A375 (cell line): Measurements from ENCODE around the gene OR2W3. TPM values are rescaled to one million over a fixed set of nuclear protein-coding genes. Genes with fewer than 3 reads are reported as not detected.

Experiments used
- total RNA-seq: library from RNA; depleted of rRNA; stranded (reverse); fragments of >200 nt; shearing (Covaris generic); gene quantifications from 2 replicates; pipeline ENCODE4 v1.2.3, GENCODE V29; 2014; rRNA removed

The OR2W3 gene
- 0.45 and 2.8 TPM in 2 replicates for total RNA-seq

GRCh38 chr1:247895163-247895637, at the start of gene OR2W3:
Gene OR2W3, plus strand, starts transcription at chr1:247895587. Its CDS starts 0 bp downstream, at chr1:247895587.

GRCh38 chr1:247857069-247857984, 38.1 kb upstream of the OR2W3 start, which contains the start of gene TRIM58:
Gene TRIM58, plus strand, starts transcription at chr1:247857187. Its CDS starts 60 bp downstream, at chr1:247857247.

GRCh38 chr1:247919952-247920351, 24.6 kb downstream of the OR2W3 start, which contains the start of gene OR2T8:
Gene OR2T8, plus strand, starts transcription at chr1:247920252. Its CDS starts 766 bp downstream, at chr1:247921018.

GRCh38 chr1:247924868-247925267, 29.5 kb downstream of the OR2W3 start, which contains the start of gene OR2AJ1:
Gene OR2AJ1, plus strand, starts transcription at chr1:247924889. Its CDS starts 8,880 bp downstream, at chr1:247933769.

Other genes starting within 250 kb of the OR2W3 start
- gene OR13G1, start 215.8 kb upstream of the OR2W3 start, total RNA-seq, result not detected in 2 replicates
- gene OR6F1, start 178.9 kb upstream of the OR2W3 start, total RNA-seq, result not detected in 2 replicates
- gene OR14K1, start 157.0 kb upstream of the OR2W3 start, total RNA-seq, result not detected in 2 replicates
- gene OR14A2, start 147.4 kb upstream of the OR2W3 start, total RNA-seq, result not detected in 2 replicates
- gene OR1C1, start 135.0 kb upstream of the OR2W3 start, total RNA-seq, result not detected in 2 replicates
- not detected in 2 replicates for gene OR14A16, start 71.5 kb upstream of the OR2W3 start, total RNA-seq
- not detected in 2 replicates for gene OR11L1, start 53.7 kb upstream of the OR2W3 start, total RNA-seq
- 12.9 and 13.2 TPM in 2 replicates for gene TRIM58, start 38.4 kb upstream of the OR2W3 start, total RNA-seq
- gene OR2T8, start 24.7 kb downstream of the OR2W3 start, total RNA-seq, result 0.32 TPM in 1 of 2 replicates, not detected in the other
- not detected in 2 replicates for gene OR2AJ1, start 29.3 kb downstream of the OR2W3 start, total RNA-seq
- gene OR2L8, start 53.3 kb downstream of the OR2W3 start, total RNA-seq, result not detected in 2 replicates
- not detected in 2 replicates for gene OR2AK2, start 69.6 kb downstream of the OR2W3 start, total RNA-seq
- 0.08 TPM in 1 of 2 replicates, not detected in the other for gene OR2L5, start 118.1 kb downstream of the OR2W3 start, total RNA-seq
- gene OR2L2, start 134.5 kb downstream of the OR2W3 start, total RNA-seq, result 0.04 and 0.29 TPM in 2 replicates
- not detected in 2 replicates for gene OR2L3, start 151.2 kb downstream of the OR2W3 start, total RNA-seq
- not detected in 2 replicates for gene OR2L13, start 199.6 kb downstream of the OR2W3 start, total RNA-seq
- not detected in 2 replicates for gene OR2M5, start 249.6 kb downstream of the OR2W3 start, total RNA-seq